GM19468 (cell line): Measurements from ENCODE around the gene RABGAP1L.
"Not testable (repeated sequence)": the region's sequence is repeated elsewhere in the genome, so short reads cannot be mapped to it uniquely, and the experiment has no call there.

ENCODE experiments used
- ATAC-seq: cut with Tn5 transposase; IDR thresholded peaks from one replicate; pipeline ENCODE4 v1.9.1; 2021; ENCODE audit warnings: mild to moderate bottlenecking, moderate library complexity, moderate number of reproducible peaks; ENCODE audit not compliant: unreplicated experiment; ENCODE audit errors: extremely low read depth

The RABGAP1L gene

GRCh38 chr1:174639461-174639860 lies 480.1 kb downstream of the RABGAP1L start:
- ATAC-seq = no peak

DNA sequence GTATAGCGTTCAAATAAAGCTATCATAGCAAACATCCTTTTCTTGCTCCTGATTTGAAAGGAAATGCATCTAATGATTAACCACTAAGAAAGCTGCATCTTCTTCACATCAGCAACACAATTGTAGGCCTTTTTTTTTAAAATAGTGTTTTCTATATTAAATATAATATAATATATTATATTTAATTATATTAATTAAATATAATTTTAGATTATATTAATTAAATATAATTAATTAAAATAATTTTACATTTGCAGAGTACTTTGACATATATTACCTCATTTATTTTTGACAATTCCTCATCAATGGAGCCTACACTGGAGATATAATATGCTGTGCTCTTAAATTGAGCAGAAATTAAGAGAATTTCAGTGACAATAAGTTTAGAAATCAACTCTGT lies 481.5 kb downstream of the RABGAP1L start:
- no peak for ATAC-seq

DNA sequence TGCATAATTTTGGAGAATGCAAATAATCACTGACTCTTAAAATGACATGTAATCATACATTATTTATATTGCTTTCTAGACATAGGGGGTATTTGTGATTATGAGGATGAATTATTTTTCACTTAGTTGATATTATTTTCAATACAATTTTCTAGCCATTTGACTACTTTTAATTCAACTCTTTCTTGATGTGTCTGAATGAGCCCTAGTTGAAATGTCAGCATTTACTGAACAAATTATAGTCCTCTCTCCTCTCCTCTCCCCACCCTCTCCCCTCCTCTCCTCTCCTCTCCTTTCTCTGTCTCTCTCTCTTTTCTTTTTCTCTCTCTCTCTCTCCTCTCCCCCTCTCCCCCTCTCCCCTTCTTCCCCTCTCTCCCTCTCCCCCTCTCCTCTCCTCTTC lies 483.1 kb downstream of the RABGAP1L start:
- ATAC-seq = no peak

DNA sequence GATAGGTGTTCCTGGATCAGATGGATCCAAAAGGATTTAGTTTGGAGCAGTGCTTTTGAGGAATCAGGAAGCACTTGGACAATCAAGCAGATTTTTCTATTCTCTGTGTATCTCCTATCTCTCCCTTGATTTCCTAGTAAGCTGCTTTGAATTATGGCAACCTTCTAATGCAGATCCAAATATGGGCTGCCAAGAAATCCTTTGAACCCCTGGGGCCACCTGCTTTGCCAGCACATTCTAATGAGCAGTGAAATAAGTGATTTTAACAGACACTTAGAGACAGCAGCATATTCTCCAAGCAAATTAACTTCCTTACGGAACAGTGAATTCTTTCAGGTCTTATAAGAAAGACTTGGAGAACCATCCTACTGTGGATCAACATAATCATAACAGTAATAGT lies 483.9 kb downstream of the RABGAP1L start:
- ATAC-seq = no peak

GRCh38 chr1:174649572-174649971 lies 490.3 kb downstream of the RABGAP1L start:
- not testable (repeated sequence) for ATAC-seq

GRCh38 chr1:174652569-174653280 lies 493.4 kb downstream of the RABGAP1L start:
- ATAC-seq = no peak

GRCh38 chr1:174654560-174654959 lies 495.2 kb downstream of the RABGAP1L start:
- ATAC-seq = no peak

- no peak for ATAC-seq
These were observed 497.2 kb downstream of the RABGAP1L start for GRCh38 chr1:174656409-174657059.

DNA sequence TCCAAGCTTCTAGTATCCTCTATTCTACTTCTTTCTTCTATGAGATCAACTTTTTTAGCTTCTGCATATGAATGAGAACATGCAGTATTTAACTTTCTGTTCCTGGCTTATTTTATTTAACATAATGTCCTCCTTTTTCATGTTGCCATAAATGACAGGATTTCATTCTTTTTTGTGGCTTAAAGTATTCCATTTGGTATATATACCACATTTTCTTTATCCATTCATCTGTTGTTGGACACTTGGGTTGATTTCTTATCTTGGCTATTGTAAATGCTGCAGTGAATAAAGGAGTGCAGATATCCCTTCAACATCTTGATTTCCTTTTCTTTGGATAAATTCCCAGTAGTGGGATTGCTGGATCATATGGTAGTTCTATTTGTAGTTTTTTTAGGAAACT lies 498.1 kb downstream of the RABGAP1L start:
- ATAC-seq = no peak

DNA sequence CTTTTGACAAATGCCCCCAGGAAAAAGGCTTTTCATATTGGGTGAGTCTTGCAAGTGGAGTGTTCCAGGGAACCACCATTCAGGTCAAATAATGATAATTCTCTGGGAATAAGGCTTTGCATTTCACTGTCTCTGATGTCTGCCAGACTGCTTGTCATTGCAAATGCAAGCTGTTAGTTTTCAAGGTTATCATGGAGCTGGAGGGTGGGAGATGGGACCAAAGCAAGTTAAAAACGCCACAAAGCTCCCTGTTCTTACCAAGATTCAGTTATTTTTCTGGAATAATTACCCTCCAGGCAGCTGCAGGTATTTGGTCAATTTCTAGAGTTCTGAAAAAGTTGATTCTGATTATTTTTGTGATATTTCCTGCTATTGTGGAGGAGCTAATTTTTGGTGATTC lies 498.6 kb downstream of the RABGAP1L start:
- ATAC-seq = no peak

GRCh38 chr1:174659823-174660222 lies 500.5 kb downstream of the RABGAP1L start:
- no peak for ATAC-seq

- no peak for ATAC-seq
These were observed 501.2 kb downstream of the RABGAP1L start for GRCh38 chr1:174660476-174660875.

DNA sequence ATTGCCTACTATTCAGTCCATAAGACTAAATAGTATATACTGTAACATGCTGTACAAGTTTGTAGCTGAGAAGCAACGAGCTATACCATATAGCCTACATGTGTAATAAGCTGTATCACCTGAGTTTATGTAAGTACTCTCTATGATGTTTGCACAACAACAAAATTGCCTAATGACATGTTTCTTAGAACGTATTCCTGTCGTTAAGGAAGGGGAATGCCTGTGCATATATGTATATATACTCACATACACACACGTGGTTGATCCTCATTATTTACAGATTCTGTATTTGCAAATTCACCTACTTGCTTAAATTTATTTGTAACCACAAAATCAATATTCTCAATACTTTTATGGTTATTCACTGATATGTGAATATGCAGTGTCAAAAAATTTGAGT lies 504.0 kb downstream of the RABGAP1L start:
- no peak for ATAC-seq

- no peak for ATAC-seq
These were observed 506.9 kb downstream of the RABGAP1L start for GRCh38 chr1:174666248-174666647.

- no peak for ATAC-seq
These were observed 512.5 kb downstream of the RABGAP1L start for GRCh38 chr1:174671826-174672225.

- ATAC-seq = no peak
These were observed 517.5 kb downstream of the RABGAP1L start for GRCh38 chr1:174676856-174677255.

DNA sequence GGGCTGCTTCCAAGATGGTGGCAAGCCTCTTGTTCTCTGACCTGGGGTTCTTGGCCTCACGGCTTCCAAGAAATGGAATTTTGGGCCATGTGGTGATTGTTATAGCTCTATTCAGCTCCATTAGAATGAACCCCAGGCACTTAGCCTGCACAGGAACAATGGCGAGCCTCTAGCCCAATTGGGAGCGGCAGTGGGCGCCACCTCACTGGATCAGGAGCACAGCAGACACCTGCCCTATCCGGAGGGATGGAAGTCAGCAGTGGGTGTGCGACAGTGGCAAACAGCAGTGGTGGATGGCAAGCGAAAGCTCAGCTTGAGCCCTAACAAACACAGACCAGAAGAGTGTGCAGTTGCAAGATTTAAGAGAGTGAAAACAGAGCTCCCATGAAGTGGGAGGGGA lies 519.3 kb downstream of the RABGAP1L start:
- no peak for ATAC-seq

- ATAC-seq = no peak
These were observed 520.8 kb downstream of the RABGAP1L start for GRCh38 chr1:174680101-174680500.

- ATAC-seq = no peak
These were observed 523.2 kb downstream of the RABGAP1L start for GRCh38 chr1:174682419-174683008.

- no peak for ATAC-seq
These were observed 526.9 kb downstream of the RABGAP1L start for GRCh38 chr1:174686213-174686612.

GRCh38 chr1:174689524-174689923 lies 530.2 kb downstream of the RABGAP1L start:
- no peak for ATAC-seq

GRCh38 chr1:174690266-174690665 lies 530.9 kb downstream of the RABGAP1L start:
- no peak for ATAC-seq
